ENCODE data around the gene PBXIP1. TPM values are rescaled to one million over a fixed set of nuclear protein-coding genes. Genes with fewer than 3 reads are reported as not detected.
A peak's percentile ranks its signal among the peaks of the same experiment; 100 is the strongest.

The PBXIP1 gene
- total RNA-seq, 1 experiment from 2014 or later: 26.5 TPM

- no peak for TF ChIP-seq ERG (CRISPR knock-in tag; IDR thresholded peaks at IDR 0.05)
Observed at GRCh38 chr1:154994269-154994587, 38.3 kb upstream of the PBXIP1 start (continued).

GRCh38 chr1:154993572-154994268 lies 37.8 kb upstream of the PBXIP1 start, which contains the start of gene LENEP:
Gene LENEP (plus strand): TSS chr1:154993586. CDS start chr1:154993608, 22 bp downstream.
- no peak within 1 kb of the TSS for H3K4me3 Mint-ChIP-seq
- peak within 1 kb of the TSS; percentile 70 for H3K27ac Mint-ChIP-seq
- peaks cover 12% of the 10 kb centered on the region for H3K36me3 Mint-ChIP-seq
- ATAC-seq (no peak; the same call in 1 of the 2 replicates), DNase-seq (ENCODE audit: low spot score) (no peak)
- TF ChIP-seq ATF2 (CRISPR knock-in tag; IDR thresholded peaks at IDR 0.05; ENCODE audit: borderline replicate concordance, low read depth): no peak
- no peak for TF ChIP-seq ZNF219 (CRISPR knock-in tag; IDR thresholded peaks at IDR 0.05; ENCODE audit: borderline replicate concordance)
- TF ChIP-seq ZNF532 (CRISPR knock-in tag; IDR thresholded peaks at IDR 0.05; ENCODE audit: borderline replicate concordance): no peak
- TF ChIP-seq OVOL2 (CRISPR knock-in tag; IDR thresholded peaks at IDR 0.05; ENCODE audit: borderline replicate concordance): no peak
- TF ChIP-seq FOXP4 (CRISPR knock-in tag; IDR thresholded peaks at IDR 0.05): no peak
- TF ChIP-seq MXD4 (CRISPR knock-in tag; IDR thresholded peaks at IDR 0.05; ENCODE audit: borderline replicate concordance): no peak
- TF ChIP-seq STAT6 (CRISPR knock-in tag; conservative IDR thresholded peaks at IDR 0.05; ENCODE audit: low read depth): no peak
- TF ChIP-seq FOXP1 (CRISPR knock-in tag; IDR thresholded peaks at IDR 0.05; ENCODE audit: borderline replicate concordance): no peak
- no peak for TF ChIP-seq ZNF423 (CRISPR knock-in tag; IDR thresholded peaks at IDR 0.05)
- no peak for TF ChIP-seq ETV6 (CRISPR knock-in tag; IDR thresholded peaks at IDR 0.05)
- no peak for TF ChIP-seq RORB (CRISPR knock-in tag; IDR thresholded peaks at IDR 0.05)
- no peak for TF ChIP-seq CBFB (CRISPR knock-in tag; IDR thresholded peaks at IDR 0.05; ENCODE audit: low read depth)
- TF ChIP-seq ZSCAN18 (CRISPR knock-in tag; IDR thresholded peaks at IDR 0.05): no peak
- TF ChIP-seq SOX15 (CRISPR knock-in tag; IDR thresholded peaks at IDR 0.05): no peak
- TF ChIP-seq ZNF671 (CRISPR knock-in tag; IDR thresholded peaks at IDR 0.05): no peak
- no peak for TF ChIP-seq ZNF121 (CRISPR knock-in tag; IDR thresholded peaks at IDR 0.05)
- TF ChIP-seq ZNF317 (CRISPR knock-in tag; IDR thresholded peaks at IDR 0.05; ENCODE audit: borderline replicate concordance, low read depth): no peak
- TF ChIP-seq MLX (CRISPR knock-in tag; IDR thresholded peaks at IDR 0.05): no peak
- TF ChIP-seq GTF2I (CRISPR knock-in tag; conservative IDR thresholded peaks at IDR 0.05): no peak
- CTCF ChIA-PET: interaction anchor here (0.5 to 10.3 kb wide), 26 partner anchors 8 to 179 kb away, joined by 3 to 176 read pairs (median 5); partner anchors contain the start of genes ADAM15, FLAD1, KRTCAP2 and PBXIP1
- H3K27me3 Mint-ChIP-seq (ENCODE audit: low read depth): no peaks in the 10 kb centered on the region; the same call in 1 of the 2 replicates
- no peaks in the 10 kb centered on the region for H3K9me3 Mint-ChIP-seq
- POLR2A ChIA-PET: interaction anchor here (0.7 to 13.0 kb wide), 10 partner anchors 10 to 87 kb away, joined by 3 to 176 read pairs (median 4); partner anchors contain the start of genes CKS1B, FLAD1, PYGO2 and SHC1
- peaks cover 17% of the 10 kb centered on the region for H3K4me1 Mint-ChIP-seq

Data from WTC11 (cell line).